G401.6 (cell line): ENCODE measurements around the gene IPO11.
"Not testable (repeated sequence)": the region's sequence is repeated elsewhere in the genome, so short reads cannot be mapped to it uniquely, and the experiment has no call there.

Experiments used
- FAIRE-seq: peaks from 2 replicates; lab custom pipeline; 2012; peaks lifted over from hg19 to GRCh38; lab: Jason Lieb, UNC

IPO11 gene

DNA sequence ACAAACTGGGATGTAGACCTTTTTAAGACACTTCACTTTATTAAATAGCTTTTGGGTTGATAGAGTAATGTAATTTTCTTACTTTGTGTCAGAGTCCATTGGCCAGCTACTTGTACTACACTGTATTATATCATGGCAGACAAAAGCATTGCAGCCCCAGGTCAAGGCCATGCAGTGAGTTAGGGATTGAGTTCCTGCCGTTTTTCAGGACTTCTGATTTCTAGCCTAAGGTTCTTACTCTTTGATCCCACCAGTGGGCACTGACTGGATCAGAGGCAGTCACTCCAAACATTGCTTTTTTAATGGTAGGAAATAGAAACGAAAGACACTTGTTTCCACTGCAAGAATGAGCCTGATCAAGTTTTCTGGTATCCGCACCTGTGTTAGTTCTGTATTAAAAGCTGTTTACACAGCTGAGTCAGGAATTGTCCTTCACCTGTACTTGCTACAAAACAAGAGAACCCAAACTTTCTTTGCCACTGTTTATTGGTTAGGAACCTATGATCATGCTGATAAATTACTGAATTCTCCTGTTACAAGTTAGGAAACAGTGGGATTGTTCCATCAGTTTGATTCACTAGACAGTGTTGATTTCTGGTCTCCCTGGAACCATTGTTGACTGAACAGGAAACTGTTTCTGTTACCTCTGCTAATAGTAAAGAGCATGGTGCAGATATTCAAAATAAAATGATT, 188.1 kb downstream of the IPO11 start:
- no peak for FAIRE-seq

DNA sequence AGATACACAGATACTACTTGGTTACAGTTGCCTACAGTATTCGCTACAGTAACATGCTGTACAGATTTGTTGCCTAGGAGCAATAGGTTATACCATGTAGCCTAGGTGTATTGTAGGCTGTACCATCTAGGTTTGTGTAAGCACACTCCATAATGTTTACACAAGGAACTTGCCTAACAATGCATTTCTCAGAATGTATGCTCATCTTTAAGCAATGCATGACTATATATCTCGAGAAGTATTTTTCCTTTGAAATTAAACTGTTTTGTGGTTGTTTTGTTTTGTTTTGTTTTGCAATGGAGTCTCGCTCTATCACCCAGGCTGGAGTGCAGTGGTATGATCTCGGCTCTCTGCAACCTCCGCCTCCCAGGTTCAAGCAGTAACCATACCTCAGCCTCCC, 191.4 kb downstream of the IPO11 start:
- FAIRE-seq: no peak

DNA sequence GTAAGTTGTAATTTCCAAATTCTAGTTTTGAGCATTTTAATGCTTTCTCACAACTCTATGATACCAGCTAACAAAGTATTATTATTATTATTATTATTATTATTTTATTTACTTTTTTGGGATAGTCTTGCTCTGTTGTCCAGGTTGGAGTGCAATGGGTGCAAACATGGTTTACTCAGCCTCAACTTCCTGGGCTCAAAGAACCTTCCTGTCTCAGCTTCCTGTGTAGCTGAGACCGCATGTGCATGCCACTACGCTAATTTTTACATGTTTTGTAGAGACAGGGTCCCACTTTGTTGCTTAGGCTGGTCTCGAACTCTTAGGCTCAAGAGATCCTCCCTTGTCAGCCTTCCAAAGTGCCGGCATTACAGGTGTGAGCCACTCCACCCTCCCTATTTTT, 193.1 kb downstream of the IPO11 start:
- no peak for FAIRE-seq

DNA sequence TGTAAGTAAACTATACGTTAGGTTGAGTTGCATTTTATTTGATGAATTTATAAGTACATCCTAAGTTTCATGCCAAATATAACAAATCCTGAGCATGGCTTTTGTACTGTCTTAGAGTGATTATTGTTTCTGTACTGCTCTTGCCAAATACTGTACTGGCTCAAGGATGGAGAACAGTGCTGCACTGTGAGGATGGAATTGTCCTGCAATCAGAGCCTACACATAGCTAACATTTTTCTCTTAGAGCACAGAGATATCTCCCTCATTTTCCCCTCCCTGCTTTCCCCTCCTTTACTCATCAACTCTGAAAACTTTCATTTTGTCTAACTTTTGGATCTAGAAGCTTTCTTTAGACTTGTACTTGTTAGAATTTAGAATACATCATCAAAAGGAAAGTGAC, 194.3 kb downstream of the IPO11 start:
- no peak for FAIRE-seq

DNA sequence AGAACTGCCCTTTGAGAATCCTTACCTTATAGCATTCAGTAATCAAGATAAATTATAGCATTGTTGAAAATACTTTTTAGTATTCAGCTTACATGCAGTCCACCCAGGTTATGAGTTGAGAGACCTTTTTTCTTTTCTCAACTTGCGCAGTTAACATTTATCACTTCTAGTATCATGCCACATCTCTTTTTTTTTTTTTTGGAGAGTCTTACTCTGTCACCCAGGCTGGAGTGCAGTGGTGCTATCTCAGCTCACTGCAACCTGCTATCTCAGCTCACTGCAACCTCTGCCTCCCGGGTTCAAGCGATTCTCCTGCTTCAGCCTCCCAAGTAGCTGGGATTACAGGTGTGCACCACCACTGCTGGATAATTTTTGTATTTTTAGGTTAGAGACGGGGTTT, 195.1 kb downstream of the IPO11 start:
- no peak for FAIRE-seq

DNA sequence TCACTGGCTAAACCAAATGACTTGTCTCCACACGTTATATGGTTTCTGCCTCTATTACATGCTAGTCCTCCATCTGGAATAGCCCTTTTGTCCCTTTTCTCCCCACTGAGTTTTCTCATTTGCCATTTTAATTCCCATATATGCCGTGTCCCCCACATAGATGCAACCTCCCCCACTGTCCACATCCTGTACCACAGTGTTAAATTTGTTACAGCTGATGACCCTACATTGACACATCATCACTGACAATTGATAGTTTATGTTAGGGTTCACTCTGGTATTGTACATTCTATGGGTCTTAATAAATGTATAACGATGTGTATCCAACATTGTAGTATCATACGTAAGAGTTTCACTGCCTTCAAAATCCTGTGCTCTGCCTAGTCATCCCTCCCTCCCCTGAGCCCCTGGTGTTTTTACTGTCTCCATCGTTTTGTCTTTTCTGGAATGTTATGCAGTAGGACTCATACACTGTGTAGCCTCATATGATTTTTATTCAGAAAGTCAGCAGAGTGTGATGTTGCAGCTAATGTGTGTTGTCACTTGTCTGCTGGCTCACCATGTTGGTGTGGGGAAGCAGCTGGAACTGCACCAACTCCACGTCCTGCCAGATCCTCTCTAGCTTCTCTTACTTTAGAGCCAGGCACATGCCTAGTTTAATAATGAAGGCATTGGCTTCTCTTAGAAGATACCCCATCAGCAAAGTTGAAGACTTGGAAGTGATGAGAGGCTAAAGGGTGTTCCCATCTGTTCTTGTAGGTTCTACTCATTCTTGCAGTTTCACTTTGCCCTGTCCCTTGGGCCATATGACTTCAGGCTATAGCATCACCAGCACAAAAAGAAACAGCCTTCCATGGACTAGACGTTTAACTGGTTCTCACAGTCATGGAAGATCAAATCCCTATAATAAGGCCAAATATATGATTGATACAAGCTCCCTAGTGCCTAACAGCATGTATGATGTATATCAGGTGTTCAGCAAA, 196.3 kb downstream of the IPO11 start:
- FAIRE-seq: no peak

DNA sequence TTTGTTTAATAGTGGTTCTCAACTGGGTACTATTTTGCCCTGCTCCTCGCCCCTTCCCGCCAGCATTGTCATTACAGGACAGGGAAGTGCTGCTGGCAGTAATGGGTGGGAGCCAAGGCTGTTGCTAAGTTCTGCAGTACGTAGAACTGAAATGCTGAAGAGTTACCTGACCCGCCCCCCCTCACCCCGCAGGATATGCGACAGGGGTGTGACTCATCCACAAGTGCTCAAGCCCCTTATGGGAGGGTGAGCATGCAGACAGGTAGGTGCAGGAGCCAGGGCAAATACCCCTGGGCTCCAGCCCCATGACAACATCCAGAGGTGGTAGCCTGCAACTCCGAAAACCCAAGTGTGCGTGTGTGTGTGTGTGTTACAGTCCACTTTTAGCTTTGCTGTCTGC, 201.8 kb downstream of the IPO11 start:
- FAIRE-seq: no peak

DNA sequence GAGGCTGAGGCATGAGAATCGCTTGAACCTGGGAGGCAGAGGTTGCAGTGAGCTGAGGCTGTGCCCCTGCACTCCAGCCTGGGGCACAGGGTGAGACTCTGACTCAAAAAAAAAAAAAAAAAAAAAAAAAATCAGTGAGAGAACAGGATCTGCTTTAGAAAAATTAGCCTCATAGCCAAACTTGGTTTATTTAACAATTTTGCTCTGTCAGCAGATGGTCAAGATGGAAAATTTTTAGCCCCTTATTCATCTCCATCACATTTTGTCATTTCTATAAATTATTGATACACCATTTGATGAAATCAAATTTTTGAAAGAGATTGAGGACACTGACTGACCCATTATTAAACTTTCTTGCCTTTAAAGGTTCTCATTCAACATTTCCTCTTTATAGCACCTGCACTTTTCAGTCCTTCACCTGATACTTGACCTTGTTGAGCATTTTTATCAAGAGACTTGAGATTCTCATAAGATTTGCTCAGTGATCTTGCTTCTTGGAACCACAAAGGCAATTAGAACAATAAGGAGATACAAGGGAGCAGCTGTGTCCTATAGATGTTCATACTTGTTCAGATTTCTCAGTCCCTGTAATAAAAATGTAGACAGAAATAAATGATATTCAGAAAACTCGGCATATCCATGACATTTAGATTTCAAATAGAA, 204.2 kb downstream of the IPO11 start:
- no peak for FAIRE-seq

DNA sequence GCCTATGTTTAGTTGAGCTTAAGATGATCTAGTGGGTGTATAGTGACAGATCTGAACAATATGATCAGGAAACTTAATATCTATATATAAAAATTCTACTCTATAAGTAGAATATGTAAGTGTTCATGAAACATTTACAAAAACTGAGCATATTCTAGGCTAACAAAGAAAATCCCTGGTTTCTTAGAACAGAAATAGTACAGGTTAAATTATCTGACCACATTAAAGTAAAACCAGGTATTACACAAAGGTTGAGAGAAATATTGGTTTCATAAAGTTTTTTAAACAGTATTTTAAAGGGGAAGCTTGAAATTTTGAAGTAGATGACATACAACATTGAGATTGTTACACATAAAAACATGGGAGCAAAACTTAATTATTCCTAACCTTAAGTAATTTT, 205.4 kb downstream of the IPO11 start:
- no peak for FAIRE-seq

DNA sequence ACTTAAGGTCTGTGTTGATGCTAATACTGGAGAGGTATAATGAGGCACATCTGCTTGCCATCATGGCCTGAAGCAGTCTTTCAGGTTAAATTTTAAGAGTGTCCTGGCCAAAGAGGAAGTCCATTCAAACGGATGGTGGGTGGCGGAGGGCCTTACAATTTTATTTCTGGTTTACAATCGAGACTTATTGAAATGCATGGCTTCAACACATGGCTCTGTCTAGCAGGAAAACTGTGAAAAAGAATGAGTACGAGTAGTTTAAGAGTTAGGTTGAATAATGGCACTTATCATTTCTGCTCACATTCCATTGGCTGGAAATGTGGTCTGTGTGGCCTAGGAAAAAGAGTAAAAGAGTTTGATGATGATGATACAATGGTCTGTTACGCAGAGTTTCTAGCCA, 208.2 kb downstream of the IPO11 start:
- FAIRE-seq: no peak

DNA sequence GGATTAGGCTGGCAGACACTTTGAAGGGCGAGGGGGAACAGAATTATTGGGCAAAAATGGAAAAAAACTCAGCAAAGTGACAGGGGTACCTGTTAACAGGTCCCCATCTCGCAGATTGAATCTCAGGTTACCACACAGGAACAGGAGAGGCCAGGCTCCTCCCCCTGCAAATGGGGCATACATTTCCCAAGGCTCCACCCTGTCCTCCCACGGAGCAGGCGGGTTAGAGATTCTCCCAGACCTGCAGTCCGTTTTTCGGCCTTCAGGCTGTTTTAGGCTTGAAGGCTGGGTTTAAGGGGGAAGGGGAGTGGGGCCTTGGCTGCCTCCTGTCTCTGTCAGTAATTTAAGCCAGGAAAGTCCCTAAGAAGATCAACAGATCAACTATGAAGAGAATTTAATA, 208.7 kb downstream of the IPO11 start:
- no peak for FAIRE-seq

DNA sequence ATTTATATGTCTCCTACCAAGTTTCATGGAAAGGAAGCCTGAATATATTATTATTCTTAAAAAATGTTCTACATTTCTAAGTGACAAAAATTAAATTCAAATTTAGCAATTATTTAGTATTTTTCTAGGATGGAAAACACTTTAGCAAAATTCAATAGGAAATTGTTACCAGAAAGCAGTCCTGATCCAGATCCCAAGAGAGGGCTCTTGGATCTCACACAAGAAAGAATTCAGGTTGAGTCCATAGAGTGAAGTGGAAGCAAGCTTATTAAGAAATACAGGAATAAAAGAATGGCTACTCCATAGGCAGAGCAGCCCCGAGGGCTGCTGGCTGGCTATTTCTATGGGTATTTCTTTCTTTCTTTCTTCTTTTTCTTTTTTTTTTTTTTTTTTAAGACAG, 210.7 kb downstream of the IPO11 start:
- FAIRE-seq: no peak

DNA sequence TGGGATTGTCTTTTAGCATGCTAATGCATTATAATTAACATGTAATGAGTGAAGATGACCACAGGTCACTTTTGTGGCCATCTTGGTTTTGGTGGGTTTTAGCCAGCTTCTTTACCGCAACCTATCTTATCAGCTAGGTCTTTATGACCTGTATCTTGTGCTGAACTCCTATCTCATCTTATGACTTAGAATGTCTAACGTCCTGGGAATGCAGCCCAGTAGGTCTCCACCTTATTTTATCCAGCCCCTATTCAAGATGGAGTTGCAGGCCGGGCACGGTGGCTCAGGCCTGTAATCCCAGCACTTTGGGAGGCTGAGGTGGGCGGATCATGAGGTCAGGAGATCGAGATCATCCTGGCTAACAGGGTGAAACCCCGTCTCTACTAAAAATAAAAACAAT, 211.9 kb downstream of the IPO11 start:
- not testable (repeated sequence) for FAIRE-seq

DNA sequence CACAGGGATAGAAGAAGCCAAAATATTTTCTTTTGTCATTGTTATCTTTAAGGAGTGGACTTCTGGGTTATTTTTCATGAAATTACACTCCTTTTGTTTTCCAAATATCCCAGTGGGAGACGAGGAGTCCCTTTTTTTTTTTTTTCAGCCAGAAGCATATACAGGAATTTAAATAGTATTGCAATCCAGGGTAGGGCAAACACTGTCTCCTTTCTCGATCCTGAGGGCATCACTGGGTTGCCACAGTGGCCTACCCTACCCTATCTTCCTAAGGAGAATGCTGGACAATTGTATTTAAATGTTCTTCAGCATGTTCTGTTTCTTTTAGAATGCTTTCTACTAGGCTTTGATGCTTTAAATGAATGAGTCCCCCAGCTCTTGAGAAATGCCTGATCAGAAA, 214.0 kb downstream of the IPO11 start:
- FAIRE-seq: no peak

DNA sequence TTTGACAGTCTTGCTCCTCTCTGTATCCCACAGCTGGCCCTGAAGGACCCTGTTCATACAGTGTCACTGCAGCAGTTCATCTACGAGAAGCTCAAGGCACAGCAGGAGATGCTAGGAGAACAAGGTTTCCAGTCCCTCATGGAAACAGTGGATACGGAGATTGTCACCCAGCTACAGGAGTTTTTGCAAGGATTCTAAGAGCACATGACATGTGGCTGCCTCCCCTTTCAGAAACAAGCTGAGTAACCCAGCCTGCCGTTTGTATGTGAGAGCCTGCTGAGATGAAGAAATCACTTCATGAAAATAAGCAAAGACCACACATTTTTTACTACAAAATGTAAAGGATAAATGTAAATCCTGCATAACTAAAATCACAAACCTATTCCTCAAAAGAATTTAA, 214.6 kb downstream of the IPO11 start:
- no peak for FAIRE-seq

DNA sequence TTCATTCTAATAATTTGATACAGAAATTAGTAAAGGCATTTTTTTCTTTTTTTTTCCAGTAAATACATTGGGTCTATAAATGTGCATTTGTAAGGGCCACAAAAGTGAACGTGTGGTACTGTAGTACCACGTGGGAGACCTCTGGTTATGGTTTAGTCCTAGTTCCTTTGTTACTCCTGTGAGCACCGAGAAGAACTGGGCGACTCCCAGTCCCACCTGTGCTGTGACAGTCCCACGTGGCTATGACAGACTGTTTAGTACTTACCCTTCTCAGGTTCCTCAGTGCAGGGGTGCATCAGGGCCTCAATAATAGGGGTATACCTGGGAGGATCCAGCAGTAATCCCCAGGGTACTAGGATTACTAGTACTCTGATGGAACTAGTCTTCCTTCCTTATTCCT, 215.3 kb downstream of the IPO11 start:
- no peak for FAIRE-seq

DNA sequence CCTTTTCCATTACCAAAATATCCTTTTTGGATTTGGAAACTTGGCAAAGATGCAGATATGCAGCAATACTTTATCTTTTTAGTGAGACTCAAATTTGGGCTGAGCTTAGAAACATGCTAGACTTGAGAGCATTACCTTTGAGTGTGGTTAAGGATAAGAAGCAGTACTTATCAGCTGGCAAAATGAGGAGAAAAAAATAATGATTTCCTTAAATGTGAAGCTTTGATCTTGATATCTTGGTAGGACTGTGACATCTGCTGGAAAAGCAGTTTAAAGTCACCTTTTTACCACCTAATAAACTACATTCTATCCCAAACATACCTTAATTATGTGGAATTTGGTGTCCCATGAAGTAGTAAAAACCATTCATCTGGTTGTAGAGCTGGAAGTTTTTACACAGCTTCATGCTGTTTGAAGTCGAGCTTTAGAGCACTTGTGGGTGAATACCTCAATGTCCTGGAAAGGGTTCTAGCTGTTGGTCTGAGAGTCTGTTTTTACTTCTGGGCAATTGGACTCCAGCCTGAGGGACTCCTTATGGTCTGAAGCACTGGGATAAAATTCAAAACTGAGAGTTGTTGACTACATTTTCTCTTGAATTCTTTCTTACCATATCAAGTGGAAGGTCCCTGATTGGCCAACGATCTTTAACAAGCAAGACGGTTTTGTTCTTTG, 219.5 kb downstream of the IPO11 start:
- FAIRE-seq: no peak

DNA sequence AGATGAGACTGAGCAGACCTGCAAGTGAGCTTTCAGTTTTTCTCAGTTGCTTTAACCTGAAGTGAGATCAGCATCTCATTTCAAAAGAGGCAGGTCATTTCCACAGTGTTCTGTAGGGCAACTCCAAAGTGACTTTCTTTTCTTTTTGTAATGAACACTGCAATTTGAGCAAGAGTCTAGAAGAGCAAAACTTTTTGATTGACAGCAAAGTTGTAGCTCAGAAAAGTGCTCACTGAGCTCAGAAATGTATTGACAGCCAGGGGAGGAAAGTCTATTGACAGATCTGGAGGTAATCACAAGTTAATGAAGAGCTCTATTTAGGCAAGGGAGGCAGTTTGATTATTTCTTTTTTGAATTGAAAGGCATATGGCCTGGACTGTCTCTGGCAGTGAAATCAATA, 220.7 kb downstream of the IPO11 start:
- FAIRE-seq: no peak

DNA sequence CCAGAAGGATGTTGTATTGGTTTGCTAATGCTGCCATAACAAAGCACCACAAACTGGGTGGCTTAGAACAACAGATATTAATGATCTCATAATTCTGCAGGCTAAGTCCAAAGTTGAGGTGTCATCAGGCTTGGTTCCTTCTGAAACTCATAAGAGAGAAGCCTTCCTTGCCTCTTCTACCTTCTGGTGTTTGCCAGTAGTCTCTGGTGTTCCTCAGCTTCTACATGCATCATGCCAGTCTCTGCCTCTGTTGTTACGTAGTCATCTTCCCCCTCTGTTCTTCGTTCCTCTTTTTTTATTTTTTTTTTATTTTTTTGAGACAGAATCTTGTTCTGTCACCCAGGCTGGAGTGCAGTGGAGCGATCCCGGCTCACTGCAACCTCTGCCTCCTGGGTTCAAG, 227.9 kb downstream of the IPO11 start:
- no peak for FAIRE-seq

DNA sequence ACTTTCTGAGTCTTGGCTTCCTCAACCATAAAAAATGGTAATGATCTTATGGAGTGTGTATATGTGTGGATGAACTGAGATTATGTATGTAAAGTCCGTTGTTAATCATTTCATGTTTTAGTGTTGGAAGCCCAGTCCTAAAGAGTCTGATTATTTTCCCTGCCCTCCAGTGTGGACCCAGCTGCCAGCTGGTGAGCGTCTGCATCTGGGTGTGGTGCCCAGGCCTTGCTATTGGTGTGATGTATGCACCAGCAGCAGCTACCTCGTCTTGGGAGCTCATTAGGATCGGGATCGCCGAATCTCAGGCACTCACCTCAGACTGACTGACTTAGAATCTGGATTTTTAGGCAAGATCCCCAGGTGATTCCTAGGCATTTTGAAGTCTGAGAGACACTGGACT, 229.9 kb downstream of the IPO11 start:
- FAIRE-seq: no peak

DNA sequence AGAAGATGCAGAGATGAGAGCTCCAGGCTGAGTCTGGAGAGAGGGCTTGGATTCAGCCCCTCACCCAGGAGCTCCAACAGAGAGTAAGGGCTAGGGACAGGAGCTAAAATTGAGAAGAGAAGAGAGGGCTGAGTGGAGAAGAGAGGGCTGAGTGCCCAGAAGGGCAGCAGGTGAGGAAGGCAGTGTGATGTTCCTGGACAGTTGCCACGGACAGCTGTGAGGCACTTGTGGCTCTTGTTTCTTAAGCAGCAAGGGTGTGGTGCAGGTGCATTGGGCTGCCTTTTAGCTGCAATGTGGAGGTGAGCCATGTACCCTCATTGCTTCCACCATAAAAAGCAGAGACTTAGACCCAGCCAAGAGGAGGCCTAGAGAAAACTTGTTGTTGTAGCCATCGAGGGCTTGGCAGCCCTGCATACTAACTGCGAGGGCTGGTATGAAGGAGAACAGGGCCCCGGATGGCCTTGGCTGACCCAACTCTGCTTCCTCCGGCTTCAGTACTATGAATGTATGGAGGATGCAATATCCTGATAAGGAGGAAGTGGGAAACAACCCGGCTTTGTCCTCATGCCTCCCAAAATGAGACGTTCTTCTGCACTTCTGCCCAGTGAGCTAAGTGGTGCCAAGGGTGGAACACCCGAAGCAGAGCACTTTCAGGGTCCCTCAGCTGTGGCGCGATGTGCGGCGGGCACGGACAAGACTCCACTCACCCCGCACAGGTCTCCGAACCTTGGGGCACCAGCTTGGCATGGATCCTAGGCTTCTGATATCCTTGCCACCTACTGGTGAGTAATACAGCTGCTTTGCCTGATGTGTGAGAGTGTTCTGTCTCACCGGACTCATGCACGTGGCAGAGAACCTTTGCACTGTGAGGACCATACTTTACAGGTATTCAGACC, 231.2 kb downstream of the IPO11 start:
- FAIRE-seq: no peak

DNA sequence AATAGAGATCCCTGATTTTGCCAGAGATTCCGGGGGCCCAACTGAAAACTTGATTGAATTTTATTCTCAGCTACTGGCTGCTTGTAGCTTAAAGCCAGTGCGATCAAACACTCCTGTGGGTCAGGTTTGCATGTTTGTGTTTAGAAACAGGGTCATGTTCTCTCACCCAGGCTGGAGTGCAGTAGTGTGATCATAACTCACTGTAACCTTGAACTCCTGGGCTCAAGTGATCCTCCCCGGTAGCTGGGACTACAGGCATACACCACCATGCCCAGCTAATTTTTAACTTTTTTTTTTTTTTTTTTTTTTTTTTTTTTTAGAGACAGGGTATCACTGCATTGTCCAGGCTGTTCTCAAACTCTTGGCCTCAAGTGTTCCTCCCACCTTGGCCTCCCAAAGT, 232.7 kb downstream of the IPO11 start:
- FAIRE-seq: no peak
